Muscle of leg (tissue), 11 donors: ENCODE measurements around the gene COL15A1. TPM values are rescaled to one million over a fixed set of nuclear protein-coding genes. Genes with fewer than 3 reads are reported as not detected.

Source experiments
- DNase-seq: peaks from one replicate; pipeline ENCODE4 v3.0.0; 2013
- H3K27ac ChIP-seq: one replicate; pipeline ENCODE4 v1.5.1; 2013; ENCODE audit warnings: mild to moderate bottlenecking, low read length, control low read depth
- H3K27me3 ChIP-seq: one replicate; pipeline ENCODE4 v1.6.1; 2013; ENCODE audit warnings: low read length; ENCODE audit not compliant: control insufficient read depth, insufficient read depth
- H3K36me3 ChIP-seq: one replicate; pipeline ENCODE4 v1.6.1; 2013; ENCODE audit warnings: low read length; ENCODE audit not compliant: control insufficient read depth, insufficient read depth
- H3K4me1 ChIP-seq: one replicate; pipeline ENCODE4 v1.6.1; 2013; ENCODE audit warnings: low read length; ENCODE audit not compliant: control insufficient read depth, insufficient read depth
- H3K4me3 ChIP-seq: one replicate; pipeline ENCODE4 v1.5.1; 2013; ENCODE audit warnings: low read length, control low read depth
- H3K9me3 ChIP-seq: replicated peaks from 2 replicates; pipeline ENCODE4 v1.6.1; 2013; ENCODE audit warnings: low read depth, low read length; ENCODE audit not compliant: control insufficient read depth
- WGBS: methylation state at CpG from one replicate; pipeline ENCODE4 v1.1.5; 2013; ENCODE audit warnings: missing lambda C conversion rate; ENCODE audit not compliant: insufficient coverage; 5-methylcytosine and 5-hydroxymethylcytosine counted together
- polyA plus RNA-seq, 8 donors: library from polyadenylated mRNA; unstranded; fragments of 120-200 nt; gene quantifications; one replicate each; pipeline versions ENCODE4 v1.2.1 to v1.2.3, GENCODE V29; 2013; ENCODE audit warnings: inconsistent platforms in 1 of 8, low replicate concordance in 1 of 8; ENCODE audit not compliant: insufficient read length in 8 of 8, insufficient read depth in 1 of 8
- total RNA-seq: library from RNA; stranded (reverse); fragments of 120-200 nt; gene quantifications from one replicate; pipeline ENCODE4 v1.2.4, GENCODE V29; 2013

The COL15A1 gene
- total and polyA plus RNA-seq, 9 donors: 169 to 259 (median 197) TPM

DNA sequence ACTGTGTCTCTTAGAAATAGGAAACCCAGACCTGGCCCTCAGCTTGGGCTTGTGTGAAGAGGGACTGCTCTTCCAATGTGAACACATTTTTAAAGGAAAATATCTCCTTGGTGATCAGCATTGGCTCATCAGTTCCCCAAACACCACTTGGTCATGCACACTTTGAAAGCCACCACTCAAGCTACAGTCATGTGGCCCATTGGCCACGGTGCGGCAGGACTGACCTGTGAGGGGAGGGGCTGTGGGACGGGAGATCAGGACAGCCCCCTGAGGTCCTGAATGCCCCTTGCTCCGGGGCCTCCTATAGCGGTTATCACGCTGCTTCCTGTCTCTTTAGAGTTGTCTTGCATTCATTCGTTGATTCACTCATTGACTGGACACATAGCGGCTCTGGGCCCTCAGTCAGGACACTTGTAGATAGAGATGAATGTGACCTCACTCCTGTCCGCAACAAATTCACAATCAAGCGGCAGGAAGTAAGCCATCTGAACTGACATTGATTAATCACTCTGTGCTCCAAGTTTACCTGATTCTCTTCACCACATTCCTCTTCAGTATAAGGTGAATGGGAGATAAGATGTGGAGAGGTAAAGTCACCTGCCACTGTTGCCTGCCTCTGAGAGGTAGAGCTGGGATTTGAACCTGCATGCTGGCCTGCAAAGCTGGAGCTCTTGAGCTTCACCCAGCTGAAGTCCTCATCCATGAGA is 73.1 kb downstream of the COL15A1 start:
- Histone ChIP-seq H3K9me3 (no peaks in the 10 kb centered on the region), H3K36me3 (peaks cover 54% of the 10 kb centered on the region), H3K4me1 (no peaks in the 10 kb centered on the region), H3K27me3 (no peaks in the 10 kb centered on the region), H3K27ac (no peak overlapping the region), H3K4me3 (no peak overlapping the region)
- DNase-seq: no peak
- 84% methylated on average over 3 of the region's 10 CpGs for WGBS

DNA sequence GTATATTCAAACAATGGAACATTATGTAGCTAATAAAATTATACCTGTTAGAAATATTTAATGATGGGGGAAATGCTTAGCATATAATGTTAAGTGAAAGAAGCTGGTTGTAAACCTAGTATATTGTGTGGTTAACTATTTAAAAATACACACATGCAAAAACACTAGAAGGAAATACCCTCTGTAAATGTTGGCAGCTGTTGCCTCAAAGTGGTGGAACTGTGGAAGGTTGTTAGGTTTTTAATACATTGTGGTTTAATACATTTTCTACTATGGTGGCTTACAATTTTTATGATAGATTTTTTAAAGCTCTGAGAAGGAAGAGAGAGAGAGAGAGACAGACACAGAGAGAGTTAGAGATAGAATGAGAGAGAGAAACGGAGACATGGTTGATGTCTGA is 74.9 kb downstream of the COL15A1 start:
- whole genome bisulfite sequencing: 79% methylated on average over 1 of the region's 1 CpG
- Histone ChIP-seq H3K27me3 (no peaks in the 10 kb centered on the region), H3K9me3 (no peaks in the 10 kb centered on the region), H3K36me3 (peaks cover 61% of the 10 kb centered on the region), H3K27ac (no peak overlapping the region), H3K4me1 (peaks cover 13% of the 10 kb centered on the region), H3K4me3 (no peak overlapping the region)
- DNase-seq: no peak

DNA sequence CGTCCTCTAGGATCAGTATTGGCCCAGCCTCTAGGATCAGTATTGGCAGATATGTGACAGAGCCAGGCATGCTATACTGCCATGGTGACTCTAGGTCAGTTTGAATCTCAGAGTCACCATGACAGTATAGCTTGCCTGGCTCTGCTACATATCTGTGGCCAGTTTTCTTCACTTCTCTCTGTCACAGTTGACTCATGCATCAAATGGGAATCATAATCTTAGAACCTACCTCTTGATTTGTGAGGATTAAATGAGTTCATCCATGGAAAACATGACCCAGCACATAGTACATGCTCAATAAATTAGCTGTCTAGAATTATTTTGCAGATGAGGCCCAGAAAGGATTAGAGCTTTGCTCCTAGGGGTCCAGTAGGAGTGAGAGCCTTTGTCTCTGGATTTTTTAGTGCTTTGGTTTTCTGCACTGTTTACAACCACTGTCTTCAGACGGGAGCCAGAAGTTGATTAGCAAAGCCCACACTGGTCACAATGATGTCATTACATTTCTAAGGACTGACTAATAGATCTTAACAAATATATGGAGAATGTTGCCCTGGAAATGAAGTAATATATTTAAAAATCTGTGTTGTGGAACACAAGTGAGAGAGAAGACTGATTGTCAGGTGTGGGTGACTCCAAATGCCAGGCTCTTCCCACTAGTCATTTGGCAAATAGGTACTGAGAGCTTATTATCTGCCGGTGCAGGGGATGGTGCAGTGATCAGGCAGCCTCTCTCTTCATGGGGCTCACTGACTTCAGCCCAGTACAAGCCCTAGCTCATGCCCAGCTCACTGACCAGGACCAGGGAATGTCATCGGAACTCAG is 76.0 kb downstream of the COL15A1 start:
- no peak overlapping the region for H3K27ac ChIP-seq
- no peaks in the 10 kb centered on the region for H3K27me3 ChIP-seq
- peaks cover 17% of the 10 kb centered on the region for H3K4me1 ChIP-seq
- H3K36me3 ChIP-seq: peaks cover 69% of the 10 kb centered on the region
- H3K9me3 ChIP-seq: no peaks in the 10 kb centered on the region
- DNase-seq: peak; percentile 58
- H3K4me3 ChIP-seq: no peak overlapping the region
- 100% methylated on average over 1 of the region's 4 CpGs for WGBS

DNA sequence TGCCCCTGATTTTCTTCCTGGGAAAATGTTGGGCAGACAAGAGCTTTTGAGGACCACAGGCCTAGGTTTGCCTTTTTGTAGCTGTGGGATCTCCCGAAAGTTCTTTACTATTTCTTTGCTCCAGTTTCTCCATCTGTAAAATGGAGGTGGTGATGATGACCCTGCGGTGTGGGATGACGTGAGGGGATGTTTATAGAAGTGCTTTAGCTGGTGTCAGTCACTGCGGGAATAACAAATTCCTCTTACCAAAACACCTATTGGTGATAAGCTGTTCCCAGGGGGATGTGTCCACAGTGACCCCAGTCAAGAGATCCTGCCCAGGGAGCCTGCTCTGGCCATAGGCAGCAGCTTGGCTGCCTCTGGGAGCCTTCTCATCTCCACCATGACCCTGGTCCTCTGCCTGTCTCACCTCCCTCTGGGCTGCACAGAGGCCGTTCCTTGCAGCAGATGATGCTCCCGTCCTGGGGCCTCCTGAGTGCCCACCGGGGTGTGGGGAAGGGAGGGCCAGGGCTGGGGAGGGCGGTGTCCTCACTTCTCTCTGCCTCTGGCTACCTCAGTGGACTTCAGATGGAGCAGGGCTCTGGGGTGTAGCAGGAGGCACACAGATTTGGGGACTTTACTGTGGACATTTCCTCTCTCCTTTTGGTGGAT is 77.2 kb downstream of the COL15A1 start:
- peaks cover 17% of the 10 kb centered on the region for H3K4me1 ChIP-seq
- H3K27me3 ChIP-seq: no peaks in the 10 kb centered on the region
- no peak for DNase-seq
- no CpG with 5 or more reads among the region's 8 CpGs for WGBS
- H3K36me3 ChIP-seq: peaks cover 68% of the 10 kb centered on the region
- no peak overlapping the region for H3K4me3 ChIP-seq
- no peaks in the 10 kb centered on the region for H3K9me3 ChIP-seq
- no peak overlapping the region for H3K27ac ChIP-seq

DNA sequence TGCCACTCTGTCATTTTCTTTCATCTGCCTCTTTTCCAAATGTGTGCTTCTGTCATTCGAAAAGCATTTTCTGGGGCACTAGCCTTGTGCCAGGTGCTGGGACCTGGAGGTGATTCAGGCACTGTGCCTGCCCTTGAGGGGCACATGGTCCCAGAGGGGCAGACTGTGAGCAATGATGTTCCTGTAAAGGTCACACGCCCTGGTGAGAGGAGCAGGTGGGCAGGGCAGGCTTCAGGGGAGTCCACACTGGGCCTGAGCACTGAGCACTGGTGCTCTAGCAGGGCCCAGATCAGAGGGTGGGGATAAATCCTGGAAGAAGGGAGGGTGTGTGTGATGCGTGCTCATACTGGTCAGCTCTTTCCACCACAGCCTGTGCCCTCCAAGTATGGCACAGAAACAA is 77.8 kb downstream of the COL15A1 start:
- WGBS: 95% methylated on average over 2 of the region's 3 CpGs
- Histone ChIP-seq H3K36me3 (peaks cover 65% of the 10 kb centered on the region), H3K4me3 (no peak overlapping the region), H3K9me3 (no peaks in the 10 kb centered on the region), H3K4me1 (peaks cover 17% of the 10 kb centered on the region), H3K27ac (no peak overlapping the region), H3K27me3 (no peaks in the 10 kb centered on the region)
- DNase-seq: no peak

DNA sequence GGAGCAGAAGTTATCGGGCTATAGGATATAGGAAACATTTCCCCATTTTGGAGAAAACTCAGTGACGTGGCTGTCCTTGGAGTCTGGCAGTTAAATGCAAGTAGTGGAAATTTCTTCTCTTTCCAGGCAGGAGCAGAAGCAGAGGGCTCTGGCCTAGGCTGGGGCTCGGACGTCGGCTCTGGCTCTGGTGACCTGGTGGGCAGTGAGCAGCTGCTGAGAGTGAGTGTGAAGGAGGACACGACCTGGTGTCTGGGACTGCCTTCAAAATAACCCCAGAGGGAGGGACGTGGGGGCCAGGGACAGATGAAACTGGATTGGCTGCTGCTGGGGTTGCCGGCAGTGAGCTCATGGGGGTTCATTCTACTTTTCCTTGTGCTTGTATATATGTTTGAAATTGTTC is 79.5 kb downstream of the COL15A1 start:
- H3K4me3 ChIP-seq: no peak overlapping the region
- H3K9me3 ChIP-seq: no peaks in the 10 kb centered on the region
- no peaks in the 10 kb centered on the region for H3K27me3 ChIP-seq
- WGBS: 39% methylated on average over 6 of the region's 8 CpGs
- H3K27ac ChIP-seq: peak overlapping the region; percentile 21
- peaks cover 65% of the 10 kb centered on the region for H3K36me3 ChIP-seq
- DNase-seq: peak; percentile 68
- peaks cover 17% of the 10 kb centered on the region for H3K4me1 ChIP-seq

DNA sequence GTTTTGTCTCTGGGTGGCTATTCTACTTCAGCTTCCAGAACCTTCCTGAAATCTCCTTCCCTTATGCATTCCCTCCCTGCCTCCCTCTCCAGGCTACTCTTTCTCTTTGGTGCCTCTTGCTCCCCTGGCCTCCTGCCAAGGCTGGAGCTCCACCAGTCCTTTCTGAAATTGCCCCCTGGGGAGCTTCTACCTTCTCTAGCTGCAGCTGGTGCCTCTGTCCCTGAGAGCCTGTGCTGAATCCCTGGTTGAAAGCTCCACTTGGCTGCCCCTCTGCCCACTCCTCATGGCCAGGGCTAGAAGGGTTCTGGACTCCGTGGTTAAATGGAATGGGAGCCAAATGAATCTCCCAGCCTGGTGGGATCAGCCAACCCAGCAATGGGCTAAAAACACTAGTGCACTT is 80.1 kb downstream of the COL15A1 start:
- Histone ChIP-seq H3K36me3 (peaks cover 65% of the 10 kb centered on the region), H3K4me1 (peaks cover 17% of the 10 kb centered on the region), H3K9me3 (no peaks in the 10 kb centered on the region), H3K4me3 (no peak overlapping the region), H3K27me3 (no peaks in the 10 kb centered on the region), H3K27ac (no peak overlapping the region)
- no CpG with 5 or more reads among the region's 1 CpG for WGBS
- DNase-seq: peak; percentile 61

DNA sequence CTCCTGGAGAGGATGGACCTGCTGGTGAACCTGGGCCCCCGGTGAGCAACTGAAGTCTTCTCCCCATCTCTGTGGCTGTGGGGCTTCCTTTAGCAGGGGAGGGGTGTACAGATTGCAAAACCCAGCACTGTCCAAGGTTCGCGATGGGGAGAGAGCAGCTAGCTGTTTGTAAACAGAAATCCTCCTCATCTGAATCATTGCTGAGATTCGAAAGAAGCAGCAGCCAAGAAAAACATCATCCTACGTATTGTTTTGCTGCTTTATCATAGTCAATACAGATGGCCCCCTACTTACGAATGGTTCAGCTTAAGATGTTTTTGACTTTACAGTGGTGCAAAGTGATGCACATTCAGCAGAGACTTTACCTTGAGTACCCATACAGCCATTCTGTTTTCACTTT is 81.3 kb downstream of the COL15A1 start:
- H3K27me3 ChIP-seq: no peaks in the 10 kb centered on the region
- no peaks in the 10 kb centered on the region for H3K9me3 ChIP-seq
- peaks cover 67% of the 10 kb centered on the region for H3K36me3 ChIP-seq
- no peak overlapping the region for H3K27ac ChIP-seq
- H3K4me1 ChIP-seq: peaks cover 17% of the 10 kb centered on the region
- DNase-seq: no peak
- WGBS: 83% methylated on average over 2 of the region's 6 CpGs
- no peak overlapping the region for H3K4me3 ChIP-seq

DNA sequence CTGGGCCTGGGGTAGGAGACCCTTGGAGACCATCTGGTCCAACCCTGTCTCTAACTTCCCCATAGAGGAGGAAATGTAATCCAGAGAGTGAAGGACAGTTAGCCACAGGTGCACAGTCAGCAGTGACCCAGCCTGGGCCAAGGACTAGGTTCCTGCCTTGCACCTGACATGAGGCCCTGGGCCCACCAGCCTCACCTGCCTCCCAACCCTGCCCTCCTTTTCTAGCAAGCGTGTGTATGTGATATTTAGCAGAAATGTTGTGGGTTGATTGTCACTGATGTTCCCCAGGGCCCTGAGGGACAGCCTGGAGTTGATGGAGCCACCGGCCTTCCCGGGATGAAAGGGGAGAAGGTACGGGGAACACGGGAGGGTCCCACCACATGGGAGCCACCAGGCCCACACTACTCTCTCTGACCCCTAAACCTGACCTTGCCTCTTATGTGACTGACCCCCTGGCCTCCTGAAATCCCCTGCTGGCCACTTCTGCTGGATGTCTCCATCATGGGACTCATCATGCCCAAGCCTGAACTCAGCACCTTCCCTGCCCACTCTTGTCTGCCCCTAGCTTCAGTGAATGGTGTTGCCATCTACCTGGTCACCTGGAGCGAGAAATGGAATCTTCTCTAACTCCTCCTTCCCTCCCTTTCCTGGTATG is 82.0 kb downstream of the COL15A1 start:
- no peaks in the 10 kb centered on the region for H3K9me3 ChIP-seq
- peaks cover 17% of the 10 kb centered on the region for H3K4me1 ChIP-seq
- no peak for DNase-seq
- H3K36me3 ChIP-seq: peaks cover 64% of the 10 kb centered on the region
- H3K27ac ChIP-seq: no peak overlapping the region
- WGBS: 100% methylated on average over 2 of the region's 6 CpGs
- no peaks in the 10 kb centered on the region for H3K27me3 ChIP-seq
- no peak overlapping the region for H3K4me3 ChIP-seq
